GM12875 (cell line): Measurements from ENCODE around the gene C10orf71.

Source experiments
- H3K4me3 ChIP-seq: one replicate; pipeline ENCODE4 v1.5.1; 2011; ENCODE audit warnings: low read depth, low read length, control low read depth
- CTCF ChIP-seq: IDR thresholded peaks from 2 replicates; pipeline ENCODE4 v1.5.1; 2011; ENCODE audit warnings: low read depth, mild to moderate bottlenecking, control low read depth, inconsistent platforms, low read length, moderate library complexity, borderline replicate concordance; ENCODE audit not compliant: insufficient read depth

C10orf71 gene

GRCh38 chr10:49273626-49274025 lies 25.3 kb upstream of the C10orf71 start:
- H3K4me3 ChIP-seq, result no peak overlapping the region
- TF ChIP-seq CTCF, result no peak

- TF ChIP-seq CTCF, result no peak
Measured at GRCh38 chr10:49274886-49275285, 24.1 kb upstream of the C10orf71 start.

GRCh38 chr10:49275896-49276295 lies 23.1 kb upstream of the C10orf71 start:
- no peak overlapping the region for H3K4me3 ChIP-seq
- no peak for TF ChIP-seq CTCF

More at GRCh38 chr10:49274886-49275285, 24.1 kb upstream of the C10orf71 start:
- H3K4me3 ChIP-seq, result no peak overlapping the region

- no peak for TF ChIP-seq CTCF
- H3K4me3 ChIP-seq, result no peak overlapping the region
Measured at GRCh38 chr10:49276596-49276995, 22.4 kb upstream of the C10orf71 start.

GRCh38 chr10:49277973-49278372 lies 21.0 kb upstream of the C10orf71 start:
- TF ChIP-seq CTCF, result no peak
- no peak overlapping the region for H3K4me3 ChIP-seq

GRCh38 chr10:49278497-49278981 lies 20.4 kb upstream of the C10orf71 start:
- H3K4me3 ChIP-seq, result no peak overlapping the region
- TF ChIP-seq CTCF, result no peak

- H3K4me3 ChIP-seq, result no peak overlapping the region
- no peak for TF ChIP-seq CTCF
Measured at GRCh38 chr10:49279015-49279880, 19.7 kb upstream of the C10orf71 start.
